Renal cortex interstitium (tissue), 11 donors: ENCODE data around the gene IRF2. TPM values are rescaled to one million over a fixed set of nuclear protein-coding genes. Genes with fewer than 3 reads are reported as not detected.

Experiments used
- DNase-seq, 11 donors: peaks; one replicate each; pipeline ENCODE4 v3.0.0-alpha.2; 2013; ENCODE audit warnings: low read depth in 9 of 11, low spot score in 4 of 11; ENCODE audit errors: extremely low read depth in 1 of 11
- polyA plus RNA-seq, 3 donors: library from polyadenylated mRNA; unstranded; fragments of 120-200 nt; gene quantifications; one replicate each; pipeline ENCODE4 v1.2.1, GENCODE V29; 2013; ENCODE audit not compliant: insufficient read length in 3 of 3

Gene IRF2
- polyA plus RNA-seq, 3 donors: 30.9 to 35.1 (median 31.4) TPM

DNA sequence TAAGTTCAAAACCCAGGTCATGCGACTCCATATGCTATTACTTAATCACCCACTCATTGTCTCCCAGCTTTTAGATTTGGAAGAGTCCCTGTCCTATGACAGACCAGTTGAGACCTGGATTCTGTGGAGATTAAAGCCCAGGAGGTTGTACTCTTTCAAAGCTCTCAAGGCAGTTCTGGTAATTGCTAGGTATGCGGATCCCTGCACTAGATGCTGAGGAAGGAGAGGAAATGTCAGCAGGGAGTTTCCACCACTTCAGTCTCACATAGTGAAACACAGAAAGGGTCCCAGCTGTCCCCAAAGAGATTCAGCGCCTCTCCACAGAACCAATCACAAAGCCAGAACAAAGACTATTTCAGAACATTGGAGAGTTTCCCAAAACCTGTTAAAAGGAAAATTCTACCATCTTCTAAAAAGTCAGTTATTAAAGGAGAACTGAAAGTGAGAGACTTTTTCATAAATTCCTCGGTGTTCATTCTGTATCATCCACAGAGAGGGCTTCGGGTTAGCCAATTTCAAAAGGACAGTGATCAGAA is 53.4 kb downstream of the IRF2 start:
- no peak for DNase-seq

GRCh38 chr4:184420402-184420801 is 53.9 kb downstream of the IRF2 start:
- no peak for DNase-seq

GRCh38 chr4:184419976-184420375 is 54.4 kb downstream of the IRF2 start:
- DNase-seq: no peak

DNA sequence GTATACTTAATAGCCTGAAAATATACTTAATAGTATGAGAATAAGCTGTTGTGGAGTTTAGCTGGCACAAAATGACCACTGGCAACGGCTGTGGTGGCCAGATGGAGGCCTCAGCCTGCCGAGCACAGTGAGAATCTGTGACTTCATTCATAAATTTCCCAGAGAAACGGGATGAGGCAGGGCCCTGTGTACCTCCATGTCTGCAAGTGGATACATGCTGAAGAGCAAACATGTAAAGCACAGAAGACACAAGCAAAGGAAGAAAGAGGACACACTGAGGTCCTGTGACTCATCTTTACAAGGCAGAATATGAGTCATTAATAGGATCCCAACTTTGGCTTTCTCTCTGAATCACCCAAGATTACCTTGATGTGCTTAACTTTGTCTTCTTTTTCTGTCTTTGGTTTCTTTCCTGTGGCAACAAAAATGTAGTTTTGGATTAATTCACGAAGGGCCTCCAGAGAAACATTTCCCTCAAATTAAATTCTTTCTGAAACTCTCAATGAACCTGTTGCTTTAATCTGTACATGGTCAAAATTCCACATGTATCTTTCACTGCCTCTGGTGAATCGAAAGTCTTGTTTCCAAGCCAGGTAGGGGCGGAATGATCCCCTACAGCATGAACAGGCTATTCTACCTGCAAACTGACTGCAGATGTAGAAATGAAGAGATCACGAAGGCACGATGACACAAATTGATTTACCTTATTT is 56.4 kb downstream of the IRF2 start:
- DNase-seq: no peak

- DNase-seq: no peak
These were observed 57.2 kb downstream of the IRF2 start for GRCh38 chr4:184416913-184417734.

- DNase-seq: no peak
These were observed 59.3 kb downstream of the IRF2 start for GRCh38 chr4:184415071-184415470.

- DNase-seq: no peak
These were observed 60.9 kb downstream of the IRF2 start for GRCh38 chr4:184413261-184414046.

DNA sequence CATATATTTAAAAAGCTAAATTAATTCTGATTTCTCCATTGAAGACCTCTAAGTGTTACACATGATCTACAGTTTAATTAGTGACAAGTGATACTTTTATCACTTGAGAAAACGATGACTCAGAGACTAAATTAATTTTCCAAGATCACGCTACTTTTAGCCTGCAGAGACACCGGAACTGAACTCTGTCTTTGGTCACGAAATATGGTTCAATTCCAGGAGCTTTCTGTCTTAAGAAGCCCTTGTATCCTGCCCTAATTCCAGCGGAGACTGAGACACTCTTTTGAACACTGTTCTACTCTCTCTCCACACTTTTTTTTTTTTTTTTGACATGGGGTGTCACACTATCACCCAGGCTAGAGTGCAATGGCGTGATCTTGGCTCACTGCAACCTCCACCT is 63.6 kb downstream of the IRF2 start:
- DNase-seq: no peak

DNA sequence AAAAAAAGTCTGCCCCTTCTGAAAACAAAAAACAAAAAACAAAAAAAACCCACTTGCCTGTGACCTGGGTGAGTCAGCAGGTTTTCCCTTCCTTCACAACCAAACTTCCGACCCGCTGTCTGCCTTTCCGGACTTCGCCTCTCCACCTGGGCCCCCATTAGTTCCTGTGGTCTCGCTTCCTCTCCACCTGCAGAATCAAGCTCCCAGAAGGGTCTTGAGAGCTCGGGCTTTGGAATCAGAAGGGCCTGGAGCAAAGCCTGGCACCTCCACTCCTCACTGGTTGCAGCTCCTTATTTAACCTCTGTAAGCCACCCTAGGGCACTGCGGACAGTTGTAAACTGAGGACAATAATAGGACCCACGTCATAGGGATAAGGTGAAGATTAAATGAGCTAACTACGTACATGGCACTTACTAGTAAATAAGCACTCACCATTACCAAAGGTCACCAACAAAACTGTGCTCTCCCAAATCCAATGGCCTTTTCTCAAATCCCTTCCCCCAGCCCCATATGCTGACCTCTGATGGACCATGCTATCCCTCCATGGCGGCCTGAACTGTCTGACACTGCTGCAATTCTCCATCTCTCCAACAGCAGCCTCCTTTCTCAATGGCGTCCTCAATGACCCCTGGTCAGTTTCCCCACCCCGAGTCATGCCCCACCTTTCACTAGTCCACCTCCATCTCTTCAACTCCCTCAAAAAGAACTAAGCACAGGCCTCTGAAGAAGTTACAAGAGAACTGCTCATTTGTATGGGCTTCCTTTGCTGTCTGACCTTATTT is 64.2 kb downstream of the IRF2 start:
- no peak for DNase-seq

DNA sequence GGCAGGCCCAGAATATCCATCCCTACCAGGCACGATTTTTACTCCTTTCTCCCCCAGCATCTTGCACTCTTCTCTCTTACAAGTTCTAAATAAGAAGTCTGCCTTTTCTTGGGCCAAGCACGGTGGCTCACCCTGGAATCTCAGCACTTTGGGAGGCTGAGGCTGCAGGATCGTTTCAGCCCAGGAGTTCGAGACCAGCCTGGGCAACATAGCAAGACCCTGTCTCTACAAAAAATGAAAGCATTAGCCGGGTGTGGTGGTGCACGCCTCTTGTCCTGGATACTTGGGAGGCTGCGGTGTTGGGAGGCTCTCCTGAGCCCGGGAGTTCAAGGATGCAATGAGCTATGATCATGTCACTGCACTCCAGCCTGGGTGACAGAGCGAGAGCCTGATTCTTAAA is 64.8 kb downstream of the IRF2 start:
- no peak for DNase-seq

DNA sequence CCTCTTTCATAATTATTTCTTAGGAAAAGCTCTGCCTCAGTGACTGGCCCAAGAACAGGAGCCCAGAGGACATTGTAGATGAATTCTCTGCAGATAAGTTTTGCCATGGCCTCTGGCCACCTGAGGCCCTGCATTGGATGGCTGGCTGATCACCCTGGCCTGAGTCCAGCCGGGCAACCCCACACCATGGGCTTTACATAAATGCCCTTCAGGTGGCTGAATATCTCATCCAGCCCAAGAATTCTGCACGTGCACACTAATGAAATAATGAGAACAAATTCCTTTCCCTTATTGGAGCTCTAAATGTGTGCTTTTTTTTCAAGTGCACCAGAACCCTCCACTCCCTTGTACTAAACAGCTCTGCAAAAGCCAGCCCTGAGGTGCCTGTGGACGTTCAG is 65.7 kb downstream of the IRF2 start:
- DNase-seq: no peak

GRCh38 chr4:184408021-184408683 is 66.2 kb downstream of the IRF2 start:
- DNase-seq: no peak

DNA sequence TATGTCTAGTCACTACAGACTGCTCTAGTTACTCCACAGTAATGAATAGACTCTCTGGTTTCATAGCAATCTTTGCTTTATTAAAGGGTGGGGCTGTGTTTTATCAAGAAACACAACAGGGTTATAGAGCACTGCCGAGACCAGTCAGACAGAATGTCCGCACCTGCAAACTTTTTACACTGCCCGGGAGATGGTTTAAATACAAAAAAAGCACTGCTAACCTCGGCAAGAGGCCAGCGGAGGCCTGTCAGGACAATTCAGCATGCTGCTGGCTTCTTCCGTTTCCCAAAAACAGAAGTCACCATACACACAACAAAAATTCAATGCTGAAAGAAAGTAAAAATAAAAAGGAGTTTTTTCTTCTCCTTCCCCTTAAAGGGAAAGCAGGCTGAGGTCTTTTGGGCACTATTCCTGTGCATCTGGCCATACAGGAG is 67.4 kb downstream of the IRF2 start:
- DNase-seq: no peak

DNA sequence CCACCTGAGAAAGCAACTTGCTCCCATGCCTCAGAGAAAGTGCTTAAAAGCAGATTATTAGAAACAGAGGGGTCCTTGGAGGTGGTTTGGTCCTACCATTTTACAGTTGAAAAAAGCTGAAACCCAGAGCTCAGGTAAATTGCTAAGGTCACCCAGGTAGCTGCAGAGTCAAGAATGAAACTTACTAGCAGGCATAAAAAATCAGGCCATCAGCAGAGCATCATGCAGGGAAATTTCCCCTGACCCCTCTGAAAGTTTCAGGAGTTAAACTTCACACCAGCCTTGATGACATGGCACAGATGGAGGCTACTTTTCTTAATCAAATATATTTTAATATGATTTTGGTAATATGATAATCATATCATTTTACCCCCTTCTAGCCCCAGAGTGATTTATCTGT is 70.3 kb downstream of the IRF2 start:
- DNase-seq: no peak

DNA sequence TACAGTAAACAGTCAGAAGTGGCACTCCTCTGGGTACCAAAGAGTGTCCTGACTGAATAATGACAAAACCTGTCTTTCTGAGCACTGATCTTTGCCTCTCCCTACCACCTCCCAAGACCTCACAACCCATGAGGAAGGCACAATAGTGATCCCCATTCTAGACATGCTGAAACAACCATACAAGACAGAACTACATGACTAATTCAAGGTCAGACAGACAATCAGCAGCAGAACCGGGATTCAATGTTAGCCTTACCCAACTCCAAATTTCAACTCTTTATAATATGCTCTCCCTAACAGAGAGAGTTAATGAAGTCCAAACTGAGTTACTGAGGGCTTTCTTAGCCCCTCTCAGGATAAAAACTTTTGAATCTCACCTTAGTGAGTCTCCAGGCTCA is 71.0 kb downstream of the IRF2 start:
- no peak for DNase-seq

- no peak for DNase-seq
These were observed 71.5 kb downstream of the IRF2 start for GRCh38 chr4:184402740-184403383.

GRCh38 chr4:184402239-184402638 is 72.1 kb downstream of the IRF2 start:
- DNase-seq: no peak
